Suppressor macrophage (primary cell): ENCODE measurements around the gene ABCF1.

ENCODE experiments used
- DNase-seq, 4 experiments: peaks; one replicate each; pipeline ENCODE4 v3.0.0-alpha.2; 2020 to 2022

The ABCF1 gene

DNA sequence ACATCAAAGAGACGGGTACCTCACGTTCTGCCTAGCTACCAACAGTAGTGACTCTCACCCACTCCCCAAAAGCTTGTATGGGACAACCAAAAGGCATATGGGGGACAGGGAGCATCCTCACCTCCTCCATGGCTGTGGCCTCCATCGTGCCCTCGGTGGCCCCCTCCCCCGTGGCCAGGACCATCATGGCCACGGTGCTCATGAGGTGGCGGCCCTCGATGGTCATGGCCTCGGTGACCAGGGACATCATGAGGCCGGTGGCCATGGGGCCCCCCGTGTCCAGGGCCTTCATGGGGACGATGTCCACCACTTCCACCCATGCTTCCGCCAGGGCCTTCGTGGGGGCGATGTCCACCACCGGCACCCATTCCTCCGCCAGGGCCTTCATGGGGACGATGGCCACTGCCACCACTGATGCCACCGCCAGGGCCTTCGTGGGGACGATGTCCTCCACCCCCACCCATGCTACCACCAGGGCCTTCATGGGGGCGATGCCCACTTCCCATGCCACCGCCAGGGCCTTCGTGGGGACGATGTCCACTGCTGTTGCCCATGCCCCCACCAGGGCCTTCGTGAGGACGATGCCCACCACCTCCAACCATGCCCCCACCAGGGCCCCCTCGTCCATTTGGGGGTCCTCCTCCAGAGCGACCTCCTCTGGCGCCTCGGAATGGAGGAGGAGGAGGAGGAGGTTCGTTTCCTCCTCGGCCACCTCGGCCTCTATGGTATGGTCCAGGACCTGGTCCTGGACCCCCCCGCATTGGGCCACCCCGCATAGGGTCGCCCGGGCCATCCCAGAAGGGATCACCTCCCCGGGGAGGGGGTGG, 30.8 kb downstream of the ABCF1 start:
- DNase-seq: no peak

DNA sequence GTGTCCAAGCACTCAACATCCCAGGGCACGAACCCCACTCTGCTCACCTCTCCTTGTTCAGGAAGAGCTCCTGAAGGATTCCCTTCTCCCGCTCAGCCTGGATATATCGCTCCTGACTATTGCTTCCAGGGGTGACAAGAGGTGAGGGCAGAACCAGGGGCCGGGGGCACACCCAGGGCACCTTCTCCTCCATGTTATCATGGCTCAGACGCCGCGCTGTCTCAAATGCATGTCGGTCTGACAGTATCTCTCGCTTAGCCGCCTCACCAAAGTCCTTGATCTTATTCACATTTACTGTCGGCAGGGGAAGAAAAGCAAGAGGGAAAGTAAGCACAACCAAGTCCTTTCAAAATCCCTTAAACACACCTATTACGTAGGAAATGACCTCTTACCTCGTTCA, 32.7 kb downstream of the ABCF1 start:
- no peak for DNase-seq

DNA sequence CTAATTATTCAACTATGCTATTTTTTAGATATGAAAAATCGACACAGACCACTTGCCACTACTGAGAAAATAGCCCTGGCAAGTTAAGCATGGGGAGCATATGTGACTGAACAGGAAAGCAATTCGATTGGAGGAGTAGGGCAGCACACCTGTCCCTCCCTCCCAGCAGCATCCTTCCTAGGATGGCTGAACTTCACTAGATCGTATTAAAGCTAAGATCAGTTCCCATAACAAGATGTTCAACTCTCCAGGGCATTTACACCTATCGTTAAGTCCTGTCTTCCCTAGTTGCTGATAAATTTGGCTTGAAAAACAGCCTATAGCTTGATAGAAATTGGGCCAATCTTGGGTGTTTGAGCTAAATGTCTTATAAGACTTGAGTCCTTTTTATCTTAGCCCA, 38.8 kb downstream of the ABCF1 start:
- no peak for DNase-seq

DNA sequence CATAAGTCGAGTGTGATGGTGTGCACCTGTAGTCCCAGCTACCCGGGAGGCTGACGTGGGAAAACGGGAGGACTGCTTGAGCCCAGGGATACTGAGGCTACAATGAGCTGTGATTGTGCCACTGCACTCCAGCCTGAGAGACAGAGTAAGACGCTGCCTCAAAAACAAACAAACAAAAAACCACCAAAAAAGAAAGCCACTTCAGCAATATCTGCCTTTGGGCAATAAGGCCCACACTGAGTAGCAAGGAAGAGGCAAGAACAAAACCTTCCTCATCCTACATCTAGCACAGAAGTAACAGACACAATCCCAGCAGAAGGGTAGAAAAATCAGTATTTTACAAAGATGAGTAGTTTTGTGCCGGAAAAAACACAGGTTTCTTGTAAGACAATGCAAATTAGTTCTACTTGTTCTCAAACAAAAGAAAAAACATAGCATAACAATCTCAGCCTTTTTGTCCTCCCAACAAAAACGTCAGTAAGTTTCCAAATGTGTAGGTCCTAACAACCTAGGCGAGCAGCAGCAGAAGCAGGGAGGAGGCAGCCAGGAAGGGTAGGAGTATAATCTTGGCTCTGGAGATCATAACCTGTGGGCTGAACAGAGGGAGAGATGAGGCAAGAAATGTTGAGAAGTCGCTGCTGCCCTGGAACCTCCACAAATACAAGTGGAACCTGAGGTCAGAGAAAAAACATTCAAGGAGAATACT, 40.1 kb downstream of the ABCF1 start:
- DNase-seq: no peak

DNA sequence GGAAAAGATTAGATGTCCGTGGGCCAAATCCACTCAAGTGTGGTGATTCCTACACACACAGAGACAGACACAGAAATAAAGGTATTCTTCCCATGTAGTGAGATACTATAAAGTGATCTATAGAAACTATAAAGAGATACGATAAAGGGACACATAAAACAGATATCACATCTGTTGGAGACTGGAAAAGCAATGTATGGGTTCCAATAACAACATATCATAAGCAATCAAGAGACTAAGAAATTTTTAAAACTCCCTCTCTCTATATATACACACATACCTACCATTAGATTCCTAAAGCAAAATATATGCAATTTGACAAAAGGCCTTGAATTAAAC, 40.6 kb downstream of the ABCF1 start:
- DNase-seq: no peak

DNA sequence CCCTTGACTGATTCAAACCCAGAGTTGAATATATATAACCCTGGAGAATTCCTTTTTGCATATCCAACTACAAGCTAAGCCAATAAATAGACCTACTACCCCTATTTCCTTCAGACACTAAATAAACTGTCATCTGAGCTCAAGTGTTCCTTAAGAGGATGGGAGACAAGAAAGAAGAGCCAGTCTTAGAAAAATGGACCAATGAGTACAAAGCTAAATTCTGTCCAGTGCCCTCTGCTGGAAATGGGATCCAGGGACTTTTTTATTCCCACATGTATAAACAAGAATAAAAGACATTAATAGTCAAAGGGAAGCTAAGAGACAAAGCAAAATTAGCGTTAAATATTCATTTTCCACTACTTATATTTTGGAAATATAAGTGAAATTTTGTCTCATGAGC, 41.0 kb downstream of the ABCF1 start:
- peak in 1 of 4 experiments; percentile 23 for DNase-seq

DNA sequence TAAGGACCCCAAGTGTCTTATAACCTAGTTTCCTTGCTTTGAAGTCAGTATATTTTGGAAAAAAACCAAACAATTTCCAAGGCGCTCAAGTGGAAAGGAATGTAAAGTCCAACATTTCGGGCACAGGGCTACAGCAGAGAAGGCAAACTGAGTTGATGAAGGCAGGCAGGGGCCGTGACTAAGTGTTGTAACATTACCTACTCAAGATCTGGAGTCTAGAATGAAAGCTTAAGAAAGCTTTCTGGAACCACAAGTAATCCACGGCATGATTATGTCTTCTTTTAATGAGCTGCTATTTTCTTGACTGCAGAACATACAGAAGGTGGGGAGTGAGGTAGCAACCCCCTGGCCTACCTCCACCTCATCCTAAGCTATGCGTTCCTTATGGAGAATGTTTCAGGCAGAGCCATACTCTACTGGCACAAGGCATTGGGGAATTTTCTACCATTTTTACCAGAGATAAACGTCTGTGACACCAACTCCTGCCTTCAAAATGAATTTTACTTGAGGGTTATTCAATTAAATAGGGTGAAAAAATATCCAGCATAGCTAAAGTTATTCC, 41.5 kb downstream of the ABCF1 start:
- DNase-seq: no peak

DNA sequence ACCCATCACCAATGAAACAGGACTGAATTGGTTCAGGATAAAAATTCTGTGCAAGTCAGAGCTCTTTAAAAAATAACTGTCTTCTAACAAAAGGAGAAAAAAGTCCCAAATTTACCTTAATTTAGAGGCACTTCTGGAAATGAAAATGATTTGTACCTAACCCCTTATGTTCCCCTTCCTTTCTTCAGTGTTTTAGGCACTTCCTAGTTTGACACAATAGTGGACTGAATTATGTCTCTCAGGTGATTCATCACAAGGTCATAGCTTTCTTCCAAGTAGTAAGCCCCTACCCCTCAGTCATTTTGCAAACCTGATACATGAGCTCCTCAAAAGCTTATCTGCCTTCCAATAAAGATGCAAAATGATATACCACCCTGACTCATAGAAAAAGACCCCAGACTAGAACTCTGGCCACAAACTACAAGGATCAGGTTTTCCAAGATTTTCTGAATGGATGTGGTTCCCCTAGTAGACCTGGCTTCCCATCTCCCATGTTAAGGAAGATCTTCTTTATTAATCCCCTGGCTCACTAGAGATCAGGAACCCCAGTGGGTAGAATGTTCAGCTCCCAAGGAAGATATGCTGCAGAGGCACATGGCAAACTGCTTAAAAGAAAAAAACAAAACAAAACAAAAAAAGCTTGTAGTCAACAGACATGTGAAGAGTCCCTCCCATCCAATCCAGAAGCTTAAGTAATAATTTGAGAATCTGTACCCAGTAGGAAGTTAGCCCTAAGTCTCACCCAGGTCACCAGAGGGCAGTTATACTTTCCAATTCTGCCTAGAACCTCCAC, 42.2 kb downstream of the ABCF1 start:
- no peak for DNase-seq

DNA sequence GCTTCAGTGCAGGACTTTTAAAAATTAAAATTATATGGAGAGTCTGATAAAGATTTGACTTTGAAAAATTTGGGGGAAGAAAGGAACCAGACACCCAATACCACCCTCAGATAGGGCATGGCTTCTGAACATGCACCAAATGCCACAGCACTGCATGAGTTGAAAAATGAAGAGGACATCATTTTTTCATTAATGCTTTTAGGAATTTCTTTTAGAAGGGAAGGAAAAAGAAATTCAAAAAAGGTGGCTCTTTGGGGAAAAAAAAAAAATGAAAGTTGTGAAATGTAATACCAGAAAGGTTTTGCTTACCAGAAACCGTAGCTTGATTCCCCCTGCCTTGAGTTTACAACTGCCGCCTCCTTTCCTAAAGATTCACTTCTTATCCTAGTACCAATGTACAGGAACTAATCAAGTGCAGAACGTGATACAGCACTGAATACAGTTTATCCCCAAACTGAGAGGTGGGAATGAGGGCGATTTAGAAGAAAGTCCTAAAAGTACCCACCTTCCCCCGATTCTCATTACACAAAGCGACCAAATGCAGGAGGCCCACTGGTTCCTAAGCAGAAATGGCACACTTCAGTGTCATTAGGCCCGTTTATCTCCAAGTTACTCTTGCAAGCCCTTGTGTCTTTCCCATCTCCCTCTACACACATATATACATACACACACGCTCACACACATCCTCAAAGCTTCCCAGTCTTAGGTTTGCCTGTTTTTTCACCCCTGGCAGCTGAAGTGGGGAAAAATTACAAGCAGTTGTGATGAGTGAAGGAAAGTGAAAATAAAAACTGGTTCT, 43.0 kb downstream of the ABCF1 start:
- no peak for DNase-seq

DNA sequence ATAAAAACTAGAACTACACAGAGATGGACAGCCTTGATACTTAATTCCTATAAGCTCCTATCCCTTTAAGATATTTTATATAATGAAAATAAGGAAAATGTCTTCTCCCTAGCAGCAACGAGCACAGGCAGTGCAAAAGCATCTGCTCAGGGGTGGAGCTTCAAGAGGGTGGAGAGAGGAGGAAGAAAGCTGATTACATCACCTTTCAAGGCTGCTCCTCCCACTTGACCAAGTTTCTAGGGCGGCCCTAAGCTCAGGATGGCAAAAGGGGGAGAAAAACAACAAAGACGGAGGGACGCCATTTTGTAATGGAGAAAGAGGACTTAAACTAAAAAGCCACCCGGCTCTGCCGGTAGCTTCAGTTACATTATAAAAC, 43.6 kb downstream of the ABCF1 start:
- DNase-seq: peak; percentile 93 to 99 (median 96)

DNA sequence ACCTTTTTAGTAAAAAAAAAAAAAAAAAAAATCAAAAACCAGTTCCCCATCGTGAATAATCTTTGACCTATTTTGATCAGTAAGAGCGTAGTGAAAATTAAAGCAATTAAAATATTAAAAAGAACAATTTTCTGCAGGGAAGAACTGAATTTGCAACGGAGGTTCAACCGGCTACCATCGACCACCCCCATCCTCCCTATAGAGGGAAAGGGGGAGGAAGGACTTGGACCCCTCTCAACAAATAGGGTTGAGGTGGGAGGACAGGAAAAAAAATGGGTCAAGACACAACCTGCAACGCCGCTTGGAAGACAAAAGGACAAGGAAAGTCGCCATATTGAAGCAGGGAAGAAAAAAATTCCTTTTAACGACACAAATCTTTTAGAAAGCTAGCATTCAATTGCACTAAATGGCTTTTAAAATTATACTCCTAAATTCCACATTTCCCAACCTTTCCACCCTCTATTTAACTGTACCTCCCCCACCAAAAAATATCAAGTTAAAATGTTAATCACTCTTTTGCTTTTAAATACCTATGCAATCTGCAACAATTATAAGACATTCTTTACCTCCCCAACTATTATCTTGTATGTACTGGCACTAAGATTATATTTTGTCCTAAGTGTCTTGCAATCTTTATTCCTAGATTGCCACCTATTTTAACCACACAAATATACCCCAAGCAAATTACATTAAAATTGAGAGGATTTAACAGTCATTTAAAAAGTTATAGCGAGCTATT, 44.1 kb downstream of the ABCF1 start:
- peak; percentile 63 to 81 (median 75) for DNase-seq

DNA sequence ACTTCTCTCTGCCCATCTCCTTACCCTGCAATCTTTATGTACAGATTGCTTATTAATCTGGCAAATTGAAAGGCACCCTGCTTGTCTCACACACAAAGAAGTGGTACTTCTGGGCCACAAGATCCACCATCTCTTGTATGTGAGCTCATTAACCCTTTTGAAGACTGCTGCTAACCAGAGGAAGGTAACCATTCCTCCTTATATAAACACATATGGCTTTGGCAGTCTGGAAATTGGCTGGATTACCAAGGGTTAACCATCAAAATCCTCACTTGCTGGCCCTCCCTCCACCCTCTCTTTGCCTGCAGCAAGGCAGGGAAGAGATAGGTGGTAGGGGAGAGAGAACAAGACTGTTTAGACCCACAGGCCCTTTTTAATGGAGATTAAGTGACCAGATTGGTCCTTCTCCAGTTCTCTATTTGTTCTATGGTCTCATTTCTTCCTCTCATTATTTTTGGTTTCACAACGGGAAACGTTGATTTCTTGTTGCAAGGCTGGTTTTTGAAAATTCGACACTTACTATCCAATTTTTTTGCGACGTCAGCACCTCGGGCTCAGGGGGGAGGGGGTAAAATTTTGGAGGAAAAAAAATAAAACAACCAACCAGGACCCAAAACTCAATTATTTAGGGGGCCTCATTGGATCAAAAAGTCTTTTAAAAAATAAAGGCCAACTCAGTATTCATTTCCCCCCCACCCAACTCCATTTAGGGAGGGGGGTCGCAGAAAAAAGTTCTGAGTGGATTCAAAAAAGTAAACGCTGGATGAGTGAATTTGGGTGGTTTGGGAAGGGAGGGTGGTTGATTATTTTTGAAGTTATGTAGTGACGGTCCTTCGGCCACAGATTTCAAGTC, 44.9 kb downstream of the ABCF1 start:
- DNase-seq: peak; percentile 50 to 61 (median 52)

DNA sequence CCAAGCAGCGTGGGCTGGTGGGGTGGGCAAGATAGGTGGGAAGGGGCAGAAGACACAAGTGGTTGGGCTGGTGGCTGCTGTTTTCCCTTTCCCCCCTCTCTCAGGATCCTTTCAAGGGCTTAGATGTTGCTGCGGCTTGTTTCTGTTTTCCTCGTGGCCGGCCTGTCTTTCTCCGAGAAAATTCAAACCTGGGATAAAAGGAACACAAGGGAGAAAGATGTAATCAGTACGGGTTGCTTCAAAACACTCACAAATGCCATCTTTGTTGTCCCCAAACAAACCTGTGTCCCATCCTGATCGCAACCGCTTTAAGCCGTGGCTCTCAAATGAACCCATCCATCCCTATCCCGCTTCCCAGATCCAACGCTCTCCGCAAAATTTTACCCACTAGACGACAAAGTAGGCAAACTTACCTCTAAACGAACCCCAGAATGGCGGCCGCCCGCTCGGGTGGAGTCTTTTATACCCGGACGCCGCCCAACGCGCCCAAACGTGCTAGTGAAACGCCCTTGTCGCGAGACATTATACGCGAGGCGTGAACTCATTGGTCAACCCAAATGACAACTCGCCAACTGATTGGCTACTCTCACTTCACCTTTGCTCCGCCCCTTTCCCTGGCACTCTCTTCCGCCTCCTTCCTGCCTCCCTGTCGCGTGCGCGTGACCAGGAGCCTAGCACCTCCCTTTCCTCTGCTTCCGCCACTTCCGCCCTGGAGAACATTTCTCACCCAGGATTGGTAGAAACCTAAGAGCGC, 45.7 kb downstream of the ABCF1 start, which contains the start of gene PPP1R10:
Gene PPP1R10 (minus strand): TSS at position 433 of the 754 bp plus-strand sequence. CDS start 7,299 bp downstream, outside the sequence.
- peak; percentile 99 to 100 (median 100) for DNase-seq

DNA sequence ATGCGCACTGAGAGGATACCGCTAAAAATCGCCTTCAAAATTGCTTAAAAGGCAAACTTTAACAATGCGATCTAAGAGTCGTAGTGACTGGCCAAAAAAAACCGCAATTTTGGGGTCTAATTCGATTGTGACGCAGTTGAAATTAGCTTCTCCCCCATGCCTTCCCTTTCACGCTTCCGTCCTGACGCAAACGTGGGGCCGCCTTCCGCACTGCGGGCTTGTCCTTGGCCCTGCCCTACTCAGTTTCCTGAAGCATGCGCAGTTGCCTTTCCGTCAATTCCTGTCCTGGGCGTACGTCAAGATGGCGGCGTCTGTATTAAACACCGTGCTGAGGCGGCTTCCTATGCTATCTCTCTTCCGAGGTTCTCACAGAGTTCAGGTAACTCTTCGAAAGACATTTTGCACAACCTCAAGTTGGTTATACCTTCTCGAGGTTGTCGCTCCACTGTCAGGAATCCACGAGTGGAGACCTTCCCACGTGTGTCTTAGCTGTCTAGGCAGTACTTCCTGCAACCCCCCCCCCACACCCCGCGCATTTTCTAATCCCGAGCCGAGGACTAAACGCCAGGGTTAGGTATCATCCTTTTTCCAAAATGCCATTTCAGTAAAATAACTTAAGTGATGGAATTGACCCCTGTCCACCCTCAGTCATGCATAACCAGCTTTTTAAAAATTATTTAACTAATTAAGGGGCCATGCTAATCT, 46.5 kb downstream of the ABCF1 start, which contains the start of gene MRPS18B:
Gene MRPS18B (plus strand): TSS at position 276 of the 705 bp plus-strand sequence. CDS start 26 bp downstream, at position 302.
- DNase-seq: peak; percentile 97 to 99 (median 98)

DNA sequence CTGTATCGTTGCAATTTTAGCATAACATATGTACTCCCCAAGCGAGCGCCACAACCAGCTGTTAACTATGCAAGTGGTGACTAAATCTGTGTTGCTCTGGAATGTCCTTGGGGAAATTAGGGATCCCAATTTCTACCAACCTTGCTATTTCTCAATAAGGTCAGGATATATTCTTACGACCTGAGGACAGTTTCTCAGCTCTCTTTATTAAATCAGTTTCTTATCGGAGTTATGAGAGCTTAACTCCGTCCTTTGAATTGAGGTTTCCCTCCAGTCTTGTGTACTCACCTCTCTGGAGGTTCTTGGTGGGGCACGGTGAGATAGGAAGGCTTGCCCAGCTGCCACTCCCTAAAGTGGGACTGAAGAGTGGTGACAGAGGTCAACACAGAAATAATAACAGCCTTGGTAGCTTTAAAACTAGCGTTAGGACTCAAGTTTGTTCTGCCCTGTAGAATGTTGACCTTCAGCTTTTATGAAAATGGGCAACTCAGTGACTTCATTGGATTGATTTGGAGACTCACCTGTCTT, 47.1 kb downstream of the ABCF1 start:
- DNase-seq: no peak

DNA sequence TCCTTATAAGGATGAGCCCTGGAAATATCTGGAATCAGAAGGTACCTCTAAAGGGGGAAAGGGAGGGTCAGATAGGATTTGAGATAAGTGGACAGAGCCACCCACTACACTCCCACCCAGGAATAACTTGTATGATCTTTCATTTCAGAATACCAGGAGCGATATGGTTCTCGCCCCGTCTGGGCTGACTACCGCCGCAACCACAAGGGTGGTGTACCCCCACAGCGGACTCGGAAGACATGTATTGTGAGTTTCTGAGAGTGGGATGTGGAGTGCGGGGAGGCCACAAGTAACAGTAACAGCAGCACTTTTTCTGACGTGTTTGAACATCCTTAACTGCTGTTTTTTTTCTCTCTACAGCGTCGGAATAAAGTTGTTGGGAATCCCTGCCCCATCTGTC, 48.3 kb downstream of the ABCF1 start:
- DNase-seq: no peak

DNA sequence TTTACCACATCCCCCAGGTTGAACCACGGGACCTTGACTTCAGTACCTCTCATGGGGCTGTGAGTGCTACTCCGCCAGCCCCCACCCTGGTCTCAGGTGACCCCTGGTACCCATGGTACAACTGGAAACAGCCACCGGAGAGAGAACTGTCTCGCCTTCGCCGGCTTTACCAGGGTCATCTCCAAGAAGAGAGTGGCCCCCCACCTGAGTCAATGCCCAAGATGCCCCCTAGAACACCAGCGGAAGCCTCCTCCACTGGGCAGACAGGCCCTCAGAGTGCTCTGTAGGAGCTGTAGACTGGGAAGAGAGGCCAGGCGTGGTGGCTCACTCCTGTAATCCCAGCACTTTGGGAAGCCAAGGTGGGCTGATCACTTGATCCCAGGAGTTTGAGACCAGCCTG, 54.3 kb downstream of the ABCF1 start:
- DNase-seq: no peak
